HCT116 (cell line): ENCODE results near the gene RASA4. TPM values are rescaled to one million over a fixed set of nuclear protein-coding genes. Genes with fewer than 3 reads are reported as not detected.
A peak's percentile ranks its signal among the peaks of the same experiment; 100 is the strongest.
"Not testable (repeated sequence)": the region's sequence is repeated elsewhere in the genome, so short reads cannot be mapped to it uniquely, and the experiment has no call there.

ENCODE experiments used
- ATAC-seq: fragments of 200-7000 bp; cut with Tn5 transposase; 2 replicates; pipeline ENCODE4 v1.9.1; 2020; ENCODE audit warnings: mild to moderate bottlenecking, moderate library complexity
- Bru-seq: library from RNA; stranded (reverse); fragments of 400-500 nt; gene quantifications from one replicate; lab custom pipeline; 2021; lab: Mats Ljungman, UMichigan
- BruChase-seq, 2 experiments: library from RNA; stranded (reverse); fragments of 400-500 nt; gene quantifications; one replicate each; lab custom pipeline; 2021; lab: Mats Ljungman, UMichigan
- BruUV-seq: library from RNA; stranded (reverse); fragments of 400-500 nt; replicated peaks from 2 replicates; lab custom pipeline; 2021; lab: Mats Ljungman, UMichigan
- CTCF ChIA-PET: fragments of 300-600 bp; sonication (Branson Sonifier 250); formaldehyde crosslinking; loops from one replicate; lab custom pipeline; 2021; ENCODE audit warnings: antibody characterized with exemption; lab: Charles Lee
- POLR2A ChIA-PET: fragments of 300-600, 350-600 bp; sonication (Branson Sonifier 250); formaldehyde crosslinking; loops from one replicate; lab custom pipeline; 2021; ENCODE audit warnings: antibody characterized with exemption; lab: Charles Lee
- RAD21 ChIA-PET, 2 experiments: fragments of 300-600 bp; sonication (Branson Sonifier 250); formaldehyde crosslinking; loops; one replicate each; lab custom pipeline; 2023; ENCODE audit warnings: low total read pairs in 2 of 2; ENCODE audit not compliant: uncharacterized antibody in 2 of 2, unreplicated experiment in 2 of 2, low non-redundant PET in 1 of 2; lab: Charles Lee
- DNase-seq: peaks from one replicate; pipeline ENCODE4 v3.0.0-alpha.2; 2010; ENCODE audit warnings: low read depth, low spot score
- H2AFZ ChIP-seq: fragments of 200-600 bp; shearing (Covaris generic), sonication (generic); 2 replicates; pipeline ENCODE4 v1.6.1; 2017; ENCODE audit warnings: low read depth, mixed run types, mixed read lengths, antibody characterized with exemption, low read length; ENCODE audit not compliant: poor library complexity, severe bottlenecking
- H3K27ac ChIP-seq: 2 replicates; pipeline ENCODE4 v1.5.1; 2012; ENCODE audit warnings: low read depth, low read length
- H3K27me3 ChIP-seq: fragments of 200-600 bp; sonication (generic); 2 replicates; pipeline ENCODE4 v1.6.1; 2016; ENCODE audit warnings: mixed run types, low read length, mixed read lengths; ENCODE audit not compliant: insufficient read depth
- H3K36me3 ChIP-seq, 2 experiments: fragments of 200-500 bp in 1 of 2; fragments of 200-600 bp in 1 of 2; sonication (Bioruptor generic) in 1 of 2; sonication (generic) in 1 of 2; 2 replicates each; pipeline versions ENCODE4 v1.5.1 to v1.6.1; 2014 to 2016; ENCODE audit warnings: low read length in 2 of 2, inconsistent platforms in 1 of 2, mixed read lengths in 1 of 2, mixed run types in 1 of 2; ENCODE audit not compliant: insufficient read depth in 2 of 2, control insufficient read depth in 1 of 2
- H3K4me1 ChIP-seq, 2 experiments: fragments of 200-600 bp in 1 of 2; sonication (generic) in 1 of 2; 2 replicates each; pipeline versions ENCODE4 v1.5.1 to v1.6.1; 2012 to 2017; ENCODE audit warnings: low read length in 2 of 2, inconsistent platforms in 1 of 2, mild to moderate bottlenecking in 1 of 2, mixed read lengths in 1 of 2, mixed run types in 1 of 2, moderate library complexity in 1 of 2; ENCODE audit not compliant: insufficient read depth in 2 of 2, control insufficient read depth in 1 of 2
- H3K4me2 ChIP-seq: fragments of 200-600 bp; sonication (generic); 2 replicates; pipeline ENCODE4 v1.6.1; 2017; ENCODE audit warnings: mixed run types, low read length, mixed read lengths
- H3K4me3 ChIP-seq, 2 experiments: fragments of 200-600 bp in 1 of 2; sonication (generic) in 1 of 2; replicated peaks in 1 of 2; 2 replicates each; pipeline ENCODE4 v1.5.1; 2011 to 2016; ENCODE audit warnings: low read length in 2 of 2, control low read depth in 1 of 2, low read depth in 1 of 2, mild to moderate bottlenecking in 1 of 2, mixed read lengths in 1 of 2, mixed run types in 1 of 2
- H3K79me2 ChIP-seq: fragments of 200-600 bp; sonication (generic); 2 replicates; pipeline ENCODE4 v1.6.1; 2017; ENCODE audit warnings: mild to moderate bottlenecking, mixed run types, low read length, moderate library complexity, mixed read lengths; ENCODE audit not compliant: insufficient read depth
- H3K9ac ChIP-seq: fragments of 200-600 bp; sonication (generic); 2 replicates; pipeline ENCODE4 v1.6.1; 2016; ENCODE audit warnings: low read length, mixed read lengths
- H3K9me2 ChIP-seq: fragments of 200-600 bp; sonication (generic), shearing (Covaris generic); 2 replicates; pipeline ENCODE4 v1.6.1; 2017; ENCODE audit warnings: mixed run types, mild to moderate bottlenecking, moderate library complexity; ENCODE audit not compliant: insufficient read depth
- H3K9me3 ChIP-seq, 2 experiments: fragments of 200-500 bp in 1 of 2; fragments of 200-600 bp in 1 of 2; sonication (Bioruptor generic) in 1 of 2; sonication (generic) in 1 of 2; 2 replicates each; pipeline ENCODE4 v1.6.1; 2014 to 2017; ENCODE audit warnings: low read length in 2 of 2, mixed read lengths in 2 of 2, inconsistent platforms in 1 of 2, low read depth in 1 of 2, mild to moderate bottlenecking in 1 of 2, mixed run types in 1 of 2, moderate library complexity in 1 of 2; ENCODE audit not compliant: control insufficient read depth in 1 of 2, insufficient read depth in 1 of 2
- H4K20me1 ChIP-seq: fragments of 200-600 bp; sonication (generic), shearing (Covaris generic); 2 replicates; pipeline ENCODE4 v1.6.1; 2017; ENCODE audit warnings: mixed run types, mild to moderate bottlenecking, moderate library complexity; ENCODE audit not compliant: insufficient read depth
- intact Hi-C: fragments of 100-400 bp; cut with micrococcal nuclease; formaldehyde crosslinking; loops from 2 replicates; pipeline ENCODE4 v1.10.0; 2022
- long read RNA-seq: library from polyadenylated mRNA; unstranded; transcript quantifications from one replicate; pipeline ENCODE4 v2.0.0, GENCODE V29; 2021; ENCODE audit not compliant: unreplicated experiment
- polyA plus RNA-seq: library from polyadenylated mRNA; unstranded; fragments of >200 nt; gene quantifications from 2 replicates; pipeline ENCODE4 v1.2.1, GENCODE V29; 2012; ENCODE audit warnings: missing spikeins
- total RNA-seq: library from RNA; stranded (reverse); gene quantifications from one replicate; pipeline ENCODE4 v1.2.1, GENCODE V29; 2021; ENCODE audit not compliant: unreplicated experiment

The RASA4 gene
- 18.3 TPM for total RNA-seq
- 9.6 and 13.1 TPM in 2 replicates for polyA plus RNA-seq
- percentile 37 among the genes with signal in this experiment for Bru-seq, nascent RNA
- BruChase-seq, experiment 1, labeled RNA remaining after a 6-hour chase: percentile 62 among the genes with signal in this experiment
- BruChase-seq, experiment 2, labeled RNA remaining after a 2-hour chase: percentile 52 among the genes with signal in this experiment
- long read RNA-seq, full-length matches to known transcripts: 2 of 6 reads
- long read RNA-seq, partial matches to known transcripts: 3 of 6 reads
- long read RNA-seq, other reads (novel, unspliced or antisense): 1 of 6 reads

DNA sequence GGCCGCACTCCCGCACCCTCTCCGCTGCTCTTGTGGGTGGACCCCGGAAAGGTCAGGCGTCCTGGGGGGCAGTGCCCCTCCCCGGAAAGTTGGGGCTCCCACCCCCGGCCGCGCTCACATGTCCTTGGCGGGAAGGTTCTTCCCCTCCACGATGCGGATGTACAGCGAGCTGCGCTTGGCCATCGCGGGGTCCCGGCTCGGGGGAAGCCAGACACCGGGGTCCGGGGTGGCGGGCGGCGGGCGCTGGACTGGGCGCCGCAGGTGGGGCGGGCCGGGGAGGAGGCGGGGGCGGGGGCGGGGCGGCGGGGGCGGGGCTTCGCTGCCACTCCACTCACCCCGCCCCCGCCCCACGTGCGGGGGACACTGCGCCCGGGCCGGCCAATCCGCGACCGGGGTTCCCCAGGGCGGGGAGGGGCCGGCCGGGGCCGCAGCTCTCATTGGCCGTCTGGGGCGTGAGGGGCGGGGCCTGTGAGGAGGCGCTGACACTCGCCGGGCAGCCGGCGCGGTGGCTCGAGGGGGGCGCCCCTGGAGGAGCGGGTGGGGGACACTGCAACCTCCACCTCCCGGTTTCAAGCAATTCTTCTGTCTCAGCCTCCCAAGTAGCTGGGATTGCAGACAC lies at the start of gene RASA4:
Gene RASA4 (minus strand): TSS at position 250 of the 619 bp plus-strand sequence. CDS start 67 bp downstream, at position 183.
- H3K4me2 ChIP-seq, H3K9me3 ChIP-seq, RAD21 ChIA-PET, H3K9ac ChIP-seq, H2AFZ ChIP-seq, H4K20me1 ChIP-seq, CTCF ChIA-PET, H3K4me1 ChIP-seq, H3K36me3 ChIP-seq, H3K9me2 ChIP-seq, BruUV-seq, H3K79me2 ChIP-seq, H3K27me3 ChIP-seq, intact Hi-C loops, POLR2A ChIA-PET, DNase-seq, H3K27ac ChIP-seq: not testable (repeated sequence)
- 0 out of 4 replicates have a peak within 1 kb of the TSS, but pooled peaks of 1 of the 2 experiments have one; percentile 16 for H3K4me3 ChIP-seq
- ATAC-seq: peak; percentile 98

DNA sequence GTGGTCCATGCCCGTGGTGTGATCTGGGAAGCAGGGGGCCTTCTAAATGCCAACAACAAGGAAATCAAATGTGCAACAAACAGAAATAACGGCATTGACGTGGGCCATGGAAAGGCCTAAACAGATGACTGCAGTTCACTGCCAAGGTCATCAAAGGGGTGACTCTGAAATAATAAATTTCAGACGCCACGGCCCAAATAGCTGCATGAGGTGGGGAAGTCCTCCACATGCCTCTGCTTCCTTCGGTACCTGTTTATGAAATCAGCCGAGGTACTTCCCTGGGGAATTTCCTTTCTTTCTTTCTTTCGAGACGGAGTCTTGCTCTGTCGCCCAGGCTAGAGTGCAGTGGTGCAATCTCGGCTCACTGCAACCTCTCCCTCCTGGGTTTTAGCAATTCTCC lies 48.2 kb upstream of the RASA4 start:
- H3K9me3 ChIP-seq, RAD21 ChIA-PET, BruUV-seq, ATAC-seq, H3K4me3 ChIP-seq, intact Hi-C loops, H3K9ac ChIP-seq, H3K4me1 ChIP-seq, H3K9me2 ChIP-seq, H3K4me2 ChIP-seq, POLR2A ChIA-PET, H3K36me3 ChIP-seq, H3K79me2 ChIP-seq, H3K27ac ChIP-seq, H4K20me1 ChIP-seq, H3K27me3 ChIP-seq, CTCF ChIA-PET, DNase-seq, H2AFZ ChIP-seq: not testable (repeated sequence)

DNA sequence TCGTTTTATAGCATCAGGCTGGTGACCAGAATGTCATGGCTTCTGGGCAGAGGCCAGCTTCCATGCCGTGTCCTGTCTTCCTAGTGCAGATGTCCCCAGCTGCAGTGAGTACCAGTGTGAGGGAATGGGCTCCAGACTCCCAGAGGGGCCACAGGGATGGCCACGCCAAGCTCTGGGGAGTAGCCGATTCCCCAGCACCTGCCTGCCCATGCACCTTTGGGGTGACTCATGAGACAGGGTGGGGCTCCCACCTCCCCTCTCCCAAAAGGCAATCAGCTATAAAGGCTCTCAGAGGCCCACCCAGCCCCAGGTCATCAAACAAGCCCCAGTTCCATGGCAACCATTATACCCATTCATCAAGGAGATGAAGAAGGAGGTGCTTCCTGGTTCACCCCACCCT lies 33.4 kb upstream of the RASA4 start, which contains the start of gene SPDYE2B:
Gene SPDYE2B (plus strand): TSS at position 396 of the 400 bp plus-strand sequence. CDS start 2,030 bp downstream, outside the sequence.
- POLR2A ChIA-PET, H3K9me3 ChIP-seq, H3K9ac ChIP-seq, H3K36me3 ChIP-seq, H2AFZ ChIP-seq, H3K4me2 ChIP-seq, H3K4me3 ChIP-seq, H3K9me2 ChIP-seq, H4K20me1 ChIP-seq, H3K4me1 ChIP-seq, BruUV-seq, RAD21 ChIA-PET, ATAC-seq, H3K79me2 ChIP-seq, intact Hi-C loops, H3K27ac ChIP-seq, DNase-seq, CTCF ChIA-PET, H3K27me3 ChIP-seq: not testable (repeated sequence)

DNA sequence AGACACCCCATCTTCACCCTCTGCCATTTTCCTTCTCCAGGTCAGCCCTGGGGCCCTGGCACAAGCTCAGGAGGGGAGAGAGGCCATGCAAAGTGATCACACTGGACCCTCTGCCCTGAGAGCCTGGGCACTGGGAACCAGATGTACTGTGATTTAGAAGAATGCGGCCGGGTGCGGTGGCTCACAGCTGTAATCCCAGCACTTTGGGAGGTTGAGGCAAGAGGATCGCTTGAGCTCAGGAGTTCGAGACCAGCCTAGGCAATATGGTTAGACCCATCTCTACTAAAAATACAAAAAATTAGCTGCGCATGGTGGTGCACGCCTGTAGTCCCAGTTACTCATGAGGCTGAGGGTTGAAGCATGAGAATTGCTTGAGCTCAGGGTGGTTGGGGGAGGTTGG lies 31.3 kb upstream of the RASA4 start:
- H3K4me1 ChIP-seq, BruUV-seq, H4K20me1 ChIP-seq, ATAC-seq, H3K9ac ChIP-seq, H3K79me2 ChIP-seq, H3K9me3 ChIP-seq, H3K4me3 ChIP-seq, POLR2A ChIA-PET, H2AFZ ChIP-seq, CTCF ChIA-PET, RAD21 ChIA-PET, H3K9me2 ChIP-seq, H3K36me3 ChIP-seq, H3K27me3 ChIP-seq, H3K4me2 ChIP-seq, DNase-seq, H3K27ac ChIP-seq, intact Hi-C loops: not testable (repeated sequence)
